Neural cell (in vitro differentiated cells): Measurements from ENCODE around the gene TSPAN4.

Source experiments
- CTCF ChIP-seq: fragments of 450-650 bp; IDR thresholded peaks from 2 replicates; pipeline ENCODE4 v1.5.1; 2014; ENCODE audit warnings: antibody characterized with exemption, mild to moderate bottlenecking, moderate library complexity; ENCODE audit not compliant: poor library complexity, severe bottlenecking
- EZH2 ChIP-seq: fragments of 200-600, 300-800 bp; shearing (Covaris generic), sonication (generic); IDR thresholded peaks from 2 replicates; pipeline ENCODE4 v1.6.1; 2014; ENCODE audit warnings: antibody characterized with exemption, low read length, borderline replicate concordance, mild to moderate bottlenecking; ENCODE audit not compliant: insufficient read depth, poor library complexity, severe bottlenecking
- REST ChIP-seq: IDR thresholded peaks from 2 replicates; pipeline ENCODE4 v1.6.1; 2012; ENCODE audit warnings: borderline replicate concordance
- TAF1 ChIP-seq: IDR thresholded peaks from 2 replicates; pipeline ENCODE4 v1.6.1; 2012; ENCODE audit warnings: low read depth

- TF ChIP-seq EZH2: no peak
- no peak for TF ChIP-seq TAF1
- TF ChIP-seq CTCF: no peak
- TF ChIP-seq REST: no peak
These were observed 58.9 kb downstream of the TSPAN4 start for GRCh38 chr11:901452-902061.
